LNCaP clone FGC (cell line): ENCODE results near the gene CCDC15.

Experiments
- DNase-seq: peaks from one replicate; pipeline ENCODE4 v3.0.0-alpha.2; 2011; ENCODE audit warnings: low read depth
- H3K4me3 ChIP-seq: 2 replicates; pipeline ENCODE4 v1.5.1; 2011; ENCODE audit warnings: mild to moderate bottlenecking, low read depth, low read length, control low read depth
- TF ChIP-seq, protein P1 (sequence below): IDR thresholded peaks from 2 replicates; pipeline ENCODE4 v1.5.1; 2012; ENCODE audit warnings: mild to moderate bottlenecking; ENCODE audit not compliant: control insufficient read depth, insufficient read depth; ENCODE audit errors: extremely low read depth

The CCDC15 gene

GRCh38 chr11:124953753-124954589, at the start of gene CCDC15:
Gene CCDC15, plus strand, starts transcription at chr11:124954202. Its CDS starts 531 bp downstream, at chr11:124954733.
- DNase-seq = peak; percentile 96
- peak within 1 kb of the TSS; percentile 78 for H3K4me3 ChIP-seq
- TF ChIP-seq, protein P1, sequence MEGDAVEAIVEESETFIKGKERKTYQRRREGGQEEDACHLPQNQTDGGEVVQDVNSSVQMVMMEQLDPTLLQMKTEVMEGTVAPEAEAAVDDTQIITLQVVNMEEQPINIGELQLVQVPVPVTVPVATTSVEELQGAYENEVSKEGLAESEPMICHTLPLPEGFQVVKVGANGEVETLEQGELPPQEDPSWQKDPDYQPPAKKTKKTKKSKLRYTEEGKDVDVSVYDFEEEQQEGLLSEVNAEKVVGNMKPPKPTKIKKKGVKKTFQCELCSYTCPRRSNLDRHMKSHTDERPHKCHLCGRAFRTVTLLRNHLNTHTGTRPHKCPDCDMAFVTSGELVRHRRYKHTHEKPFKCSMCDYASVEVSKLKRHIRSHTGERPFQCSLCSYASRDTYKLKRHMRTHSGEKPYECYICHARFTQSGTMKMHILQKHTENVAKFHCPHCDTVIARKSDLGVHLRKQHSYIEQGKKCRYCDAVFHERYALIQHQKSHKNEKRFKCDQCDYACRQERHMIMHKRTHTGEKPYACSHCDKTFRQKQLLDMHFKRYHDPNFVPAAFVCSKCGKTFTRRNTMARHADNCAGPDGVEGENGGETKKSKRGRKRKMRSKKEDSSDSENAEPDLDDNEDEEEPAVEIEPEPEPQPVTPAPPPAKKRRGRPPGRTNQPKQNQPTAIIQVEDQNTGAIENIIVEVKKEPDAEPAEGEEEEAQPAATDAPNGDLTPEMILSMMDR = no peak

DNA sequence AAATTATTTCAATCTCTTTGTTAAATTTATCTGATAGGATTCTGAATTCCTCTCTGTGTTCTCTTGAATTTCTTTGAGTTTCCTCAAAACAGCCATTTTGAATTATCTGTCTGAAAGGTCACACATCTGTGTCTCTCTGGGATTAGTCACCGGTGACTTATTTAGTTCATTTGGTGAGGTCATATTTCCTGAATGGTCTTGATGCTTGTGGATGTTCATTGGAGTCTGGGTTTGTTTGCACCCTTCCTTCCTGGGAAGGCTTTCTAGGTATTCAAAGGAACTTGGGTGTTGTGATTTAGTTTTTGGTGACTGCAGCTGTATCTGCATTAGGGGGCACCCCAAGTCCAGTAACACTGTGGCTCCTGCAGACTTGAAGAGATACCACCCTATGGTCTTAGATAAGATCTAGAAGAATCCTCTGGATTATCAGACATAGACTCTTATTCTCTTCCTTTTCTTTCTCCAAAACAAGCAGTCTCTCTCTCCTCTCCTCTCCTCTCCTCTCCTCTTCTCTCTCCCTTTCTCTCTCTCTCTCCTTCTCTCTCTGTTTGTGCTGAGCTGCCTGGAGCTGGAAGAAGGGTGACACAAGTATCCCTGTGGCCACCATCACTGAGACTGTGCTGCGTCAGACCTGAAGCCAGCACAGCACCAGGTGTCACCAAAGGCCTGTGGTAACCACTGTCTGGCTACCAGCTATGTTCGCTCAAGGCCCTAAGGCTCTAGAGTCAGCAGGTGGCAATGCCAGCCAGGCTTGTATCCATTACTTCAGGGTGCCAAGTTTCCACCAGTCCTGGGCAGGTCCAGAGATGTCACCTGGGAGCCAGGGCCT, 38.2 kb upstream of the CCDC15 start:
- no peak overlapping the region for H3K4me3 ChIP-seq
- DNase-seq = no peak
- TF ChIP-seq, protein P1 = no peak

DNA sequence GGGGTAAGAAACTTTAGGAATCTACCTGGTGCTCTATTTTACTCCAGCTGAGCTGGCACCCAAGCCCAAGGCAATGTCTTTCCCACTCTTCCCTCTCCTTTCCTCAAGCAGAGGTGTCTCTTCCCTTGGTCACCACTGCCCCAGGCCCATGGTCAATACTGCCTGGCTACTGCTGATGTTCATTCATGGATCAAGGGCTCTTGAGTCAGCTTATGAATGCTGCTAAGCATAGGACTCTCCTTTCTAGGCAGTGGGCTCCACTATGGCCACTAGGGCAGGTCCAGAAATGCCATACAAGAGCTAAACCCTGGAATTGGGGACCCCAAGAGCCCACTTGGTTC, 37.7 kb upstream of the CCDC15 start:
- TF ChIP-seq, protein P1 = no peak
- no peak for DNase-seq
- H3K4me3 ChIP-seq = no peak overlapping the region

- H3K4me3 ChIP-seq = no peak overlapping the region
- DNase-seq = no peak
- TF ChIP-seq, protein P1 = no peak
These were observed 36.8 kb upstream of the CCDC15 start for GRCh38 chr11:124917115-124917637.

DNA sequence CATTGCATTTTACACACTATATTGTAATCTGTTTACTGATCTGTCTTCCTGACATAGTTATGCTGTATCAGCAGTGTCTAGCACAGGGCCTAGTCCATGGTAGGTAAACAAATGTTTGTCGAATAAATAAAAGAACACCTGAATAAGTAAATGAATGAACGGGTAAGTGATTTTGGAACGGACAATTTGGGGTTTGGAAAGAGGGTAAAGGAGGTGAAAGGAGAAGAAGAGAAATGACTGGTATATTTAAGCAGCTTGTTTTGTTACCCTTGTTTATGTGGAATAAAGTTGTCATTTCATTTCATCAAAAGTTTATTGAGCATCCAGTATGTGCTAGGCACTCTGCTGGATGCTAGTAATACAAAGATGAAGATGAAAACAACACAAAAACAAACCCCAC, 35.1 kb upstream of the CCDC15 start, which contains the start of gene HEPN1:
TSS of gene HEPN1 (plus strand) at position 301 of the 400 bp plus-strand sequence.
- DNase-seq = peak; percentile 56
- H3K4me3 ChIP-seq = no peak within 1 kb of the TSS
- TF ChIP-seq, protein P1 = no peak

GRCh38 chr11:124919898-124920297, 34.1 kb upstream of the CCDC15 start:
- TF ChIP-seq, protein P1 = no peak
- no peak overlapping the region for H3K4me3 ChIP-seq
- DNase-seq = no peak
